HG03064 (cell line): ENCODE results near the gene RIPK1.
"Not testable (repeated sequence)": the region's sequence is repeated elsewhere in the genome, so short reads cannot be mapped to it uniquely, and the experiment has no call there.

ENCODE experiments used
- ATAC-seq: cut with Tn5 transposase; IDR thresholded peaks from one replicate; pipeline ENCODE4 v1.9.1; 2021; ENCODE audit warnings: low read depth; ENCODE audit not compliant: unreplicated experiment

Gene RIPK1

DNA sequence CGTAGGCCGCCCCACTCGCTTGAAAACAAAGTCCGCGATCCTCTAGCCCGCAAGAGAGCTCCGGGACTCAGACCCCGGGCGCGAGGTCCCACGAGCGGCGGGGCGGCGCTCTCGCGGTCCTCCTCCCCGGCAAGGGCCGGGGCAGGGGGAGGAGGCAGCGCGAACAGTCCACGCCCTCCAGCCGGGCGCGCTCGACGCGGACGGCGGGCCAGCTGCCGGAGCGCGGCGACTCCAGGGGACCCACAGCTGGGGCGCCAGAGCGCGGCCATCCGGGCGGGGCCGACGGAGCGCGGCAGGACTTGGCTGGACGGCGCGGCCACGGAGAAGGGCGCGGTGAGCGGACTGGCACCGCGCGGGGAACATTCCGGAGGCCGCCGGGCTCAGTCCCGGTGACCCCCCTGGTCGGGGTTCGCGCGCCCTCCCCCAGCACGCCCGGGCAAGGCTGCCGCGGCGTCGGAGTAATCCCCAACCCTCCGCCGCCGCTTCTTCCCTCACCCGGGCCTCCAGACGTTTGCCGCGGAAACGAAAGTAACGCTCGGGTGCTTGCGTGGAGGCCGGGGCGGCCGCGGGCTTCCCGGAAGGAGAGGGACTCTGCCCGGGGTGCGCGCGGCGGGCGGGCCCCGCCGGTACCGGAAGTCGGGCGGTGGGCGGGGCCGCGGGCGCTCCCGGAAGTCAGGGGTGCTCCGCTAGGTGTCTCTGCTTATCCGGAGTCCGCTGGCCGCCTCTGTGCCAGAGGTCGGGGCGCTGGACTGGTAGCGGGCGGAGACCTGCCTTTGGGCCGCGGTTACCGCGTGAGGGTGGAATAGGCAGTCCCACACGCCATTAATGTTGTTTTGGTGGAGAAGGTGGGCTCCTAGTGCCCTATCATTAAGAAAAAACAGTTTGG is at the start of gene RIPK1:
Gene RIPK1, plus strand, starts transcription at position 166 of the 886 bp plus-strand sequence. CDS start 8,330 bp downstream, outside the sequence.
- ATAC-seq: peak; percentile 83

DNA sequence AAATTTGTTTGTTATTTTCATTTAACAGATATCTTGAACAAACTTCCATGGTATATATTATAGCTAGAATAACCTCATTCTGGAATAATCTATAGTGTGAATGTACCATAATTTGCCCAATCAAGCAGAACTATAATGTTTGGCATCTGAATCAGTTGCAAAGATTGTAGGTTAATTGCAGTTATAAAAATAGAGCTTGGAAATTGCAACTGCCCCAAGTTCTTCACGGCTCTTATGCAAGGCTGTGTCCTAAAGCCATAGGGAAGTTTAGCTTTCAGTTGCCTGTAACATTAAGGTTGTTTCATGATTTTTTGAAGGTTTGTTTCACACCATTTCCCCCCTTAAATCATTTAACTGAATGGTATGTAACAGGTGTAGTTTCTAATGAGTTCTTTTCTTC is 49.2 kb upstream of the RIPK1 start:
- ATAC-seq: no peak

DNA sequence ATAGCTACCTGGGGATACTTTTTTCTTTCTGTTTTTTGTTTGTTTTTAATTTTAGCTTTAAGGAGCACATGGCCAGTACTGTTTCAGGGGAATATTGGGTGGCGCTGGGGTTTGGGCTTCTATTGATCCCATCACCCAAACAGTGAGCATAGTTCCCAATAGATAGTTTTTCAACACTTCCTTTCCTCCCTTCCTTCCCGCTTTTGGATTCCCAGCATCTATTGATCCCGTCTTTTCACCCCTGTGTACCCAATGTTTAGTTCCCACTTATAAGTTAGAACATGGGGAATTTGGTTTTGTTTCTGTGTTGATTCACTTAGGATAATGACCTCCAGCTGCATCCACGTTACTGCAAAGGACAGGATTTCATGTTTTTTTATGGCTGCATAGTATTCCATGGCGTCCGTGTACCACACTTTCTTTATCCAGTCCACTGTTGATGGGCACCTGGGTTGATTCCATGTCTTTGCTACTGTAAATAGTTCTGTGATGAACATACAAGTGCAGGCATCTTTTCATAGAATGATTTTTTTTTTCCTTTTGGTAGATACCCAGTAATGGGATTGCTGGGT is 48.5 kb upstream of the RIPK1 start:
- ATAC-seq: no peak

DNA sequence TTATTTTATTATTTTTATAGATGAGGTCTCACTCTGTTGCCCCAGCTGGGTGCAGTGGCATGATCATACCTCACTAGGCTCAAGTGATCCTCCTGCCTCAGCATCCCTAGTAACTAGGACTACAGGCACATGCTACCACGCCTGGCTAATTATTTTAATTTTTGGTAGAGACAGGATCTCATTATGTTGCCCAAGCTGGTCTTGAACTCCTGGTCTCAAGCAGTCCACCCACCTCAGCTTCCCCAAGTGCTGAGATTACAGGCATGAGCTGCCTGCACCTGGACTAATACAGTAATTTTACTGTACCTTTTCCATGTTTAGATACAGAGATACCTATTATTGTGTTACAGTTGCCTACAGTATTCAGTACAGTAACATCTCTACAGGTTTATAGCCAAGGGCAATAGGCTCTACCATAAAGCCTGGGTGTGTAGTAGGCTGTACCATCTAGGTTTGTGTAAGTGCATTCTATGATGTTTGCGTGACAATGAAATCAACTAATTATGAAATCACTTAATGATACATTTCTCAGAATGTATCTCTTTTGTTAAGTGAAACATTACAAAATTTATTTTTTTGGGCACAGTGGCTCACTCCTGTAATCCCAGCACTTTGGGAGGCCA is 47.2 kb upstream of the RIPK1 start:
- not testable (repeated sequence) for ATAC-seq

DNA sequence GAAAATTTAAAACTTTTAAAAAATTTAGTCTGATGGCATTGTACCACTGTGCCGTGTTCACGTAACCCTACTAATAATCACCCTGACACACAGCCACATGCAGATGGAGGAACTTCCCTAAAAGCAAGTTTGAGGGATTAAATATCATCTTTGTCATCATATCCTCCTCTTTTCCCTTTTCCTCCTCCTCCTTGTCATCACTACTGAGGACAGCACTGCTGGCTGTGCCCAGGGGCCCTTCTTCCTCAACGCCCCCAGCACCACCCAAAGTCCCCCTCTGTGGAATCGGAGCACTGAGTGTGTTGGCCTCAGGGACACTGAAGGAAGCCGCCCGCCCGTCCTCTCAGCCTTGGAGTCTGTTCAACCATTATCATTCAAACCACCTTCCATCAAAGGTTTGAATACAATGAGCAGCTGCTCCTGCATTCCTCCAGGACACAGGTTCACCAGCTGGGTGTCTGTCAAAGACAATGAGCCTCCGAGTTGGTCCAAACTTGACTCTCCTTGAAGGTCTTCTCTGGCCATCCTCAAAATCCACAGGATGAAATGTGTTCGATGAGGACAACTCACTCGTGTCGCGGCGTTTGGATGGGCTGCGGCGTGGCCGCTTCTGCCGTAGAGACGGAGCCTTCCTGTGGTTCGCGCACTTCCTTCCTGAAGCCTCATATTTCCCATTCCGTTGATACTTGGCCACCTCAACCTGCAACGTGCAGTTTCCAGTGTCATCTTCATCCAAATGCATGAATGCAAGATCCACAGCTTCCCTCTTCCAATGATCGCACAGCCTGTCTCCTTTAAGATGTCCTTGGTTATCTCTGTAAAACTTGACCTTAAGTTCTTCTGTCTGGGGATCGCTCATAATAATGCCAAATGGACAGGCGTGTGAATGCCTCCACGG is 45.3 kb upstream of the RIPK1 start:
- no peak for ATAC-seq

DNA sequence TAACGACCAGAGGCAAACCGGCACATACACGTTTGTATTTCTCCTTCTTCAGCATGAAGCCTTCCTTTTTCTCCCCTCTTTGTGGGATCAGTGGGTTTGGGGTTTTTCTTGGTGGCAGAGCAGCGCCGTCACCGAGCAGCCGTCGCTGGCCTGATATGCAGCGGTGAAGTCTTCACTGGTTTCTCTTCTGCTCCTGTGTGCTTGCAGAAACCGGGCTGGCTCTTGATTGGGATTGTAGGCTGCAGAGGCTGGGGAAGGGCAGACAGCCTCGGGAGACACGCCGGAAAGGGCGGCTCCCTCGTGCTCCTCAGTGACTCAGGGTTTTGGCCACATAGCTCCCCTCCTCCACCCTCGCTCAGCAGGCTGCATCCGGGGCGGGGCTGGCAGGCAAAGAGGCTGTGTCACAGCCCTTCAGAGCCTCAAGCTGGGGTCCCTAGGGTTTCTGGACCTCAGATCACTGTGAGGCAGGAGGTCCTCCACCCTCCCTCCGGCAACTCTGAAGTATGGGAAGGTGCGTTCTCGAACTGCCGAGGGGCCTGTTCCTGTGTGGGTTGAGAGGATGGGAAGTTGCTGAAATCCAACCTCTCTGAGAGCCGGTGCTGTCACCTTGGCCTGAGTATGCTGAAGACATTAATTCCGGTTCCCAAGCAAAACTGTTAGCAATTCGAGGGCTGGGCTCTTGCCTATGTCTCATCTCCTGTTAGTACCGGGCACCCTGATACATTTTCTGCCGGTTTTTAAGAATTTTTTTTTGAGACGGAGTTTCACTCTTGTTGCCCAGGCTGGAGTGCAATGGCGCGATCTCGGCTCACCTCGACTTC is 44.4 kb upstream of the RIPK1 start:
- peak; percentile 77 for ATAC-seq

DNA sequence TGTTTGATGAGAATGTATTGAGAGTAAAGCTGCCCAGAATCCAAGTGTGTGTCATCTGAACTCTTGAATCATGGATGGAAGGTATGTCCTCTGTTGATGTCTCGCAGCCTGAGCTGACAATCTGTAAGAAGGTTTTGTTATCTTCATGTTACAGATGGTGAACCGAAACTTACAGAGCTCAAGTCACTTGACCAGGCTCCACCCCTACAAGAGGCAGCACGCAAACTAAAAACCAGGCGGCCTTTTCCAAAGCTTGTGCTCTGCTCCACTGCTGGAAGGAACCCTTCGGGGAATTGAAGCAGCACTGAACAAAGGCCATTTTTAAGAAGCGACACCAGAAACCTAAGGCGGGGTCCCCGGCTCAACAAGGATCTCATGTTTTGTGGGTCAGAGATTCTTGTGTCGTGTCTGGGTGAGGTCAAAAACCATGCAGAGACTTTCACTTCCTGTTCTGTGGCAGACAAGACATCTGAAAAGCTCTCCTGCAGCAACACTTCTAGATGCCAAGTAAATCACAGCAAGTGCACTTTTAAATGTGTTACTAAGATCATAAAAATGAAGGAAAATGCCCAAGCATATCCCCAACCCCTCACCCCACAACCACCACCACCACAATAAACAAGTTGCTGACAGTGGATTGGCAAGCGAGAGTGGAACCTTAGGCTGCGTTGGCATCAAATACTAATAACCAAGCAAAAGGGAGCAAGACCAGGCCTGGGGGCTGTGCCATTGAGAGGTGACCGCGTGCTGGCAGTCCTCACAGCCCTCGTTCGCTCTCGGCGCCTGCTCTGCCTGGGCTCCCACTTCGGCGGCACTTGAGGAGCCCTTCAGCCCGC is 41.3 kb upstream of the RIPK1 start:
- ATAC-seq: peak; percentile 55

DNA sequence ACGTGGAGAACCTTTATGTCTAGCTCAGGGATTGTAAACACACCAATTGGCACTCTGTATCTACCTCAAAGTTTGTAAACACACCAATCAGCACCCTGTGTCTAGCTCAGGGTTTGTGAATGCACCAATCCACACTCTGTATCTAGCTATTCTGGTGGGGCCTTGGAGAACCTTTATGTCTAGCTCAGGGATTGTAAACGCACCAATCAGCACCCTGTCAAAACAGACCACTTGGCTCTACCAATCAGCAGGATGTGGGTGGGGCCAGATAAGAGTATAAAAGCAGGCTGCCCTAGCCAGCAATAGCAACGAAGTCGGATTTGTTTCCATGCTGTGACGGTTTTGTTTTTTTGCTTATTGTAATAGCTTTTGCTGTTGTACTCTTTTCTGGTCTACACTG is 40.1 kb upstream of the RIPK1 start:
- ATAC-seq: not testable (repeated sequence)

DNA sequence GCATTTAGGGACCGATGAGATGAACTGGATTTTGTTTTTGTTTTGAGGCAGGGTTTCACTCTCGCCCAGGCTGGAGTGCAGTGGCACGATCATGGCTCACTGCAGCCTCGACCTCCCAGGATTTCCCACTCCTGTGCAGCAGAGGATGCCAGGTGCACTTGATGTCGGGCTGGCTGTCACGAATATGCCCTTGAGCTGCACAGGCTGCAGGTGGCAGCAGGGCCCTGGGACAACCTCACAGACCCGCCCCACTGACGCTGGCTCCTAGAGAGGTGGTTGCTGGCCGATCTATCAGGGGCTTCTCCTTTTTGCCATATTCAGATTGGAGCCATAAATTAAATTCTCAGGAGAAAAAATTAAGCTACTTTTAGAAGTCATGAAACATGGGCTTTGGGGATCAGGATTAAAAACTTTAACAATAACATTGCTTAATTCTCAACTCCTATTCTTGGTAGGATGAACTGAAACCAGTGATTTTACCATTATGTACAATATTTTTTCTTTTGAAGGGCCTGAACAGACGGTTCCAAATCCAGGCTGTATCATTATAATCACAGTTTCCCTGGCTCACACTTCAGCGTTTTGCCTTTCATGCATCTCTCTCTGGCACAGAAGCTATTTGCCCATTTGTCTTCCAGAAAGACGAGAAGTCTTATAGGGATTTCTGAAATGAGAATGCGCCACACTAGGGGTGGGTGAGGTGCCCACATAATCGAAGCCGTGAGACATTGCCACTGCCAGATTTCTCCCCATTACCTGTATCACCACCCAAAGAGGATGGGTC is 36.2 kb upstream of the RIPK1 start:
- ATAC-seq: no peak

DNA sequence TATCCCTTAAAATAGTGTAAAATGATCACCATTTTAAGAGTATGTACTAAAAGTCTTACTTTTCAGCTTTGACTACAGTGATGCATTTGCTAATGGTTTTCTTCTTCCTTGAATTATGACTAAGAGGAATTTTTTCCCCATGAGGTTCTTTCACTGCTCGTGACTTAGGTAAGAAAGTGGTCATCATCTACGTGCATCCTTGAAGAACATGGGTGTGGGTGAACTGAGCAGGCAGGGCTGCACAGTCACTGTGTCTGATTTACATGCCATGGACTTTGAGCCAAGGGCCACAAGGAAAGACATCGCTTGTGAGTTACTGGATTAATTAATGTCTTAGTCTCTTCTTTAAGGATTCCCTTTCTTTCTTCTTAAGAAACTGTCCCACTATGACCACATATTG is 35.3 kb upstream of the RIPK1 start:
- no peak for ATAC-seq

DNA sequence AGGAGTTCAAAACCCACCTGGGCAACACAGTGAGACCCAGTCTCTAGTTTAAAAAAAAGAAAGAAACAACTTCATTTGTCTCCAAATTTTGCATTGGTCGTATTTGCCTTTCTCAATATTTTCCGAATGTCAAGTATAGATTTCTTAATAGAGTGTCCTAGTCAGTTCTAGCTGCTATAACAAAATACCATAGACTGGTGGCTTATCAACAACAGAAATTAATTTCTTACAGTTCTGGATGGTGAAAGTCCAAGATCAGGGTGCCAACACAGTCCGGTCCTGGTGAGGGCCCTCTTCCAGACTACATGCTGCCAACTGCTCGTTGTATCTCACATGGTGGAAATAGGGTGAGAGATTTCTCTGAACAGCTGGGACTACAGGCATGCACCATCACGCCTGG is 34.6 kb upstream of the RIPK1 start:
- no peak for ATAC-seq

DNA sequence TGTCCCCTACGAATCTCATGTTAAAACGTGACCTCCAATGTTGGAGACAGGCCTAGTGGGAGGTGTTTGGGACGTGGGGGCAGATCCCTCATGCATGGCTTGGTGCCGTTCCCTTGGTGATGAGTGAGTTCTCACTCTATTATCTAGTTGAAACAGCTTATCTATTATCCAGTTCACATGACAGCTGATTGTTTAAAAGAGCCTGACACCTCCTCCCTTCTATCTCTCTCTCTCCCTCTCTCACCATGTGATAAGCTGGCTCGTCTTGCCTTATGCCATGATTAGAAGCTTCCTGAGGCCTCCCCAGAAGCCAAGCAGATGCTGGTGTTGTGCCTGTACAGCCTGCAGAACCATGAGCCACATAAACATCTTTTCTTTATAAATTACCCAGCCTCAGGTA is 32.9 kb upstream of the RIPK1 start:
- ATAC-seq: no peak

DNA sequence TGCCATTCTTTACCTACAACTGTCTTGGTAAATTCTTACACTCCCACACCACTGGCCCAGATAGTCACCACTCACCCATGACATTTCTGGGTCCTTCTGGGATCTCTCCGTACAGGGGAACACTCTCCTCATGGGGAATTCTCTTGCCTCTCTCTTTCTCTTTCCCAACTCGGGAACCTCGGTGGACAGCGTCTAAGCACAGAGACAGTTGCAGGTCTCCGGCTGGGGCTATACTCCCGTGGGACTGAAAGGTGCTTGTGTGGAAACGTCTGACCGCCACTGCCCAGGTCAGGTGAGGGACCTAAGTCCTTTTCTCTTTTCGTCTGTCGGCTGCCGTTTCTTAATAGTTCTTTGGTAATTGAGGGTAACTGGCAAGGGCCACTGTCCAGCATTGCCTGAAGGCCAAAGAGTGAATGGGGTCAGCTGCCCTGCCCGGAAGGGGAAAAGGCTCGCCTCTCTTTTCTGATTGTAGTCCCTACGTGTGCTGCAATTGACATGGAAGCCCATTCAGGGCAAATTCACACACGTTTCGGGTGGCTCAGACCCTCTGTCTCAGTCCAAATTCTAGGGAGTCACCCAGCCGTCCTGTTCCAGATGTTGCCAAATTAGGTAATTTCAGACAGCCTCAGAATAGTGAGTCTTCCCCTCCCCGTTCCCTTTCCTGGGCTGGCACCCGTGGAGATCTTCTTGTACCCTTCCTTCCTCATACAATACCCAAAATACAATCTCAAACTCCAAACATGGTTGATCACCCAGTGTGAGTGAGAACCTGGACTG is 31.2 kb upstream of the RIPK1 start:
- ATAC-seq: no peak

DNA sequence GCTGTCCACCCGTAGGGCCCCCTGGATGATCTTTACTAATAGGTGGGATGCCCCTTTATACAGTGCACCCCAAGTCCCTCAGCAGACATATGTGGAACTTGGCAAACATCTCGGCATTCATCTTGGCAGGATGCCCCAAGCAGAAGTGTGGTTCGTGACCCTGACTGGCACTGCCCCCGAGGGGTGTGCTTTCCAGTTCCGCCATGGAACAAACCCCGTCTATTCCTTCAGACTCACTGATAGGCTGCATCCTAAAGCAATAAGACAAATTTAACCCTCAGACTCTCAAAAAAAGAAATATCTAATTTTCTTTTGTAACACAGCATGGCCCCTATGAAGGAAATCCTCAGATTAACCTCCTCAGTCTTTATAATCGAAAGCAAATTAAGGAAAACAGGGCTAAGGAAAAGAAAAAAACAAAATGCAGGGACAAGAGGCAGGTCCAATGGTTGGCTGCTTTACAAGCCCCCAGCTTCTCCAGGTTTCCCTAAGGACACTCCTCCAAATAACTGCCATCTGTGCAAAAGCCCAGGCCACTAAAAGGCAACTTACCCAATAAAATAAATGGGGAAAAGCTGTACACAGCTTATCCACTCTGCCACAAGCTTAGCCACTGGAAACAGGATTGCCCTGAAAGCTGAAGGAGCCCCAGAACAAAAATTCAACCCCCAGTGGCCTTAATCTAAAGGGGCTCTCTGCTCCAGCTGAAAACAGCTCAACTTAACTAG is 30.5 kb upstream of the RIPK1 start:
- no peak for ATAC-seq

DNA sequence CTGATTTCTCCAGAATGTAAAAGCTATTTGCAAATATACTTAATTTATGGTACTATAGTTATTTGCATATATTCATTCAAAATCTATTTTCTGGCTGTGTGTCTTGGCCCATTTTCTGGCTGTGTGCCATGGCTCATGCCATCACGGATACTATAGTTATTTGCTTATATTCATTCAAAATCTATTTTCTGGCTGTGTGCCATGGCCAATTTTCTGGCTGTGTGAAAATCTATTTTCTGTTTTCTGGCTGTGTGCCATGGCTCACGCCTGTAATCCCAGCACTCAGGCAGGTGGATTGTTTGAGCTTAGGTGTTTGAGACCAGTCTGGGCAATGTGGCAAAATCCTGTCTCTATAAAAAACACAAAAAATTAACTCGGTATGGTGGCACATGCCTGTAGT is 28.9 kb upstream of the RIPK1 start:
- ATAC-seq: no peak

DNA sequence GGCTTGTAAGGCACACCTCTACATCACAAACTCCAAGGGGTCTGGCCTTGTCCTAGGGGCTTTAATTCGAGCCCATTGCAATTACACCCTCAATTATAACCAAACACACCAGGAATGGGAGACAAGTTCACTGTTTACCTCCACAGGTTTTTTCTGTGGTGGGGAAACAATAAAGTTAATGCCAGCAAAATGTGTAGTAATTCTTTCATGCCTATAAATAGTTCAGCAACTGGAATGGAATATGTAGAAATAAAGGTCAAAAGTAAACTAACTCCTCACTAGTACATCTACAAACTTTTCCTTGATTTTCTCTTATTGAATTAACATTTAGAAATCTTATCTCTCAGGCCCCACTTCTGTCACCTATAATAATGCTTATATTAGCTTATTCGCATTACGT is 27.1 kb upstream of the RIPK1 start:
- ATAC-seq: no peak

DNA sequence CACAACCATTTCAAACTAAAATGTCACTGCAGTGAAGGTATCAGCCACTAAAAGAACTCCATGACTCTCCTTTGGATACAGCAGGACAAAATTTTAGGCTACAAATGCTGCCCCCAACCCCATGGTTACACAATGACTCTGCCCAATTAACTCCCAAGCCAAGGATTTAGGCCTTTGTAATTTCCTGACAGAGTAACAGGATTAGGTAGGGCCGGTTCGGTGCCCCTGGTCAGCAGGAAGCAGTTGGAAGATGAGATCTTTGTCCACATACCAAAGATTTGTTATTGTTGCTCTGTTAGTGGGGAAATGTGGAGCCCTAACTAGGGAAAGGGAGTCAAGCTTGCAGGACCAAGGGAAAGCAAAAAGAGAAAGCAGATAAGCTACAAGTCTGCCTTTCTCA is 26.7 kb upstream of the RIPK1 start:
- ATAC-seq: no peak
